Fibroblast of the aortic adventitia (primary cell): ENCODE measurements around the gene IL11RA. TPM values are rescaled to one million over a fixed set of nuclear protein-coding genes. Genes with fewer than 3 reads are reported as not detected.

Experiments
- DNase-seq: peaks from one replicate; pipeline ENCODE4 v3.0.0-alpha.2; 2010; ENCODE audit warnings: low read depth
- H3K4me3 ChIP-seq: 2 replicates; pipeline ENCODE4 v1.5.1; 2011; ENCODE audit warnings: low read depth, mild to moderate bottlenecking, control low read depth, low read length, moderate library complexity
- CTCF ChIP-seq: IDR thresholded peaks from 2 replicates; pipeline ENCODE4 v1.5.1; 2011; ENCODE audit warnings: mild to moderate bottlenecking, low read length, control low read depth, inconsistent platforms; ENCODE audit not compliant: insufficient read depth
- total RNA-seq: library from RNA; depleted of rRNA; stranded (reverse); fragments of >200 nt; gene quantifications from 2 replicates; pipeline ENCODE4 v1.2.3, GENCODE V29; 2012; ENCODE audit warnings: low replicate concordance

Gene IL11RA
- total RNA-seq, 1 donor, result 23.8 TPM

GRCh38 chr9:34674440-34674839 is 22.5 kb downstream of the IL11RA start:
- DNase-seq, result no peak
- no peak for TF ChIP-seq CTCF
- H3K4me3 ChIP-seq, result no peak overlapping the region

GRCh38 chr9:34675048-34675714 is 23.2 kb downstream of the IL11RA start:
- TF ChIP-seq CTCF, result peak; percentile 83
- DNase-seq, result peak; percentile 73

GRCh38 chr9:34675869-34676268 is 23.9 kb downstream of the IL11RA start:
- DNase-seq, result peak; percentile 28

More at GRCh38 chr9:34675048-34675714, 23.2 kb downstream of the IL11RA start:
- no peak overlapping the region for H3K4me3 ChIP-seq

GRCh38 chr9:34684145-34684544 is 32.2 kb downstream of the IL11RA start:
- no peak for TF ChIP-seq CTCF
- no peak overlapping the region for H3K4me3 ChIP-seq
- DNase-seq, result no peak

More at GRCh38 chr9:34675869-34676268, 23.9 kb downstream of the IL11RA start:
- no peak overlapping the region for H3K4me3 ChIP-seq
- TF ChIP-seq CTCF, result no peak

GRCh38 chr9:34684816-34685215 is 32.8 kb downstream of the IL11RA start:
- H3K4me3 ChIP-seq, result no peak overlapping the region
- TF ChIP-seq CTCF, result no peak
- no peak for DNase-seq

- peak; percentile 9 for DNase-seq
- H3K4me3 ChIP-seq, result no peak overlapping the region
- TF ChIP-seq CTCF, result no peak
Observed at GRCh38 chr9:34685591-34685990, 33.6 kb downstream of the IL11RA start.

- peak; percentile 83 for DNase-seq
- TF ChIP-seq CTCF, result no peak
- H3K4me3 ChIP-seq, result no peak overlapping the region
Observed at GRCh38 chr9:34686231-34686630, 34.2 kb downstream of the IL11RA start.
